OCI-LY3 (cell line): ENCODE data around the gene CYP39A1.

ENCODE experiments used
- EZH2phosphoT487 ChIP-seq: fragments of 200-600 bp; shearing (Covaris generic); IDR thresholded peaks from 2 replicates; pipeline ENCODE4 v1.6.1; 2018; ENCODE audit warnings: antibody characterized with exemption, mixed run types, low read depth
- TF ChIP-seq, protein P1 (sequence below): fragments of 200-600, 300-600 bp; sonication (generic); IDR thresholded peaks from 2 replicates; pipeline ENCODE4 v1.5.1; 2014; ENCODE audit warnings: antibody characterized with exemption, low read length, low read depth

DNA sequence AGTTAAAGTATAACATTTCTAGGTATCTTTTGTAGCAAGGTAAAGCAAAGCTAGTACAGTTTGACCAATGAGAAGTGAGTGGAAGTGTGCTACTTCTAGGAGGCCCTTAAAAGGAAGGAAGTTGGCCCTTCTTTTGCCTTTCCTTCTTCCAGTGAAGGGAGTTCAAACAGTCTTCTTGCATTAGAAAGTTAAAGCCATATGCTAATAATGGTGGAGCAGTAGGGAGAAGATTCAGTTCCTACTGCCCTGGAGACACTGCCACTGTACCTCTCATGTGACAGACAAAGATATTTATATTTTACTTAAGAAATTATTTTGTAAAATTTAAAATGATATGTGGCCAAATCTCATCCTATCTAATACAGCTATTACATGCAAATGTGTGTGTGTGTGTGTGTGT, 135.4 kb downstream of the CYP39A1 start:
- TF ChIP-seq, protein P1, sequence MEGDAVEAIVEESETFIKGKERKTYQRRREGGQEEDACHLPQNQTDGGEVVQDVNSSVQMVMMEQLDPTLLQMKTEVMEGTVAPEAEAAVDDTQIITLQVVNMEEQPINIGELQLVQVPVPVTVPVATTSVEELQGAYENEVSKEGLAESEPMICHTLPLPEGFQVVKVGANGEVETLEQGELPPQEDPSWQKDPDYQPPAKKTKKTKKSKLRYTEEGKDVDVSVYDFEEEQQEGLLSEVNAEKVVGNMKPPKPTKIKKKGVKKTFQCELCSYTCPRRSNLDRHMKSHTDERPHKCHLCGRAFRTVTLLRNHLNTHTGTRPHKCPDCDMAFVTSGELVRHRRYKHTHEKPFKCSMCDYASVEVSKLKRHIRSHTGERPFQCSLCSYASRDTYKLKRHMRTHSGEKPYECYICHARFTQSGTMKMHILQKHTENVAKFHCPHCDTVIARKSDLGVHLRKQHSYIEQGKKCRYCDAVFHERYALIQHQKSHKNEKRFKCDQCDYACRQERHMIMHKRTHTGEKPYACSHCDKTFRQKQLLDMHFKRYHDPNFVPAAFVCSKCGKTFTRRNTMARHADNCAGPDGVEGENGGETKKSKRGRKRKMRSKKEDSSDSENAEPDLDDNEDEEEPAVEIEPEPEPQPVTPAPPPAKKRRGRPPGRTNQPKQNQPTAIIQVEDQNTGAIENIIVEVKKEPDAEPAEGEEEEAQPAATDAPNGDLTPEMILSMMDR: no peak
- no peak for TF ChIP-seq EZH2phosphoT487
